Measurements from ENCODE around the gene DCLRE1B. TPM values are rescaled to one million over a fixed set of nuclear protein-coding genes. Genes with fewer than 3 reads are reported as not detected.

Gene DCLRE1B
- total and polyA plus RNA-seq, 9 of the 15 experiments (the other 6 are each of a cell fraction or from before 2014, with no cell fraction given): 10.6 to 28.8 (median 17.2) TPM

DNA sequence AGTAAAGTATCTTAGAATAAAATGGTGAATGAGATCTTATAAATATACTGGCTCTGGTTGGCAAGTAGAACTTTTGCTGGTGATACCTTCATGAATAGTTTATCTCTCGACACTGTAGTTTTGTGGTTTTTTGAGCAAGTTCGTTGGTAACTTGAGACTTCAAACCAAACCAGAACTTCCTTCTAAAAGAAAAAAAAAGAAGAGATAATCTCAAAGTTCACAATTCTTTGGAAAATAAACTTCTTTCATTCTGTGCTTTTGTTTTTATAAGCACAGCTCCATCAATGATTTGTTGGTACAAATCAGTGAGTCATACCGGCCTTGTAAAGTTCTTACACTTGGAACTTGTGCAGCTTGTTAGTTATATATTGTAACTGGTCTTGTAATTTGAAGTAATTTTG, 26.3 kb downstream of the DCLRE1B start:
- H2AFZ ChIP-seq (ENCODE audit: low read depth, low read length): no peak overlapping the region
- peak overlapping the region; percentile 98 for H3K4me2 ChIP-seq (ENCODE audit: insufficient read depth, low read length)
- H3K4me3 ChIP-seq: peak overlapping the region; percentile 70
- ChIA-PET CTCF (ENCODE audit: low intra/inter-chr PET ratio) (no interaction called here), POLR2A (interaction anchor here (0.5 to 5.2 kb wide), 11 partner anchors 10 to 960 kb away, joined by 3 to 65 read pairs (median 8); no protein-coding TSS in a partner anchor)
- H3K9me1 ChIP-seq (ENCODE audit: control insufficient read depth, insufficient read depth, low read length): no peaks in the 10 kb centered on the region
- 2% methylated on average over 3 of the region's 3 CpGs for WGBS (ENCODE audit: insufficient coverage, low coverage, missing lambda C conversion rate)
- H3K9me3 ChIP-seq (replicated peaks; ENCODE audit: control insufficient read depth, insufficient read depth, low read depth, low read length): no peaks in the 10 kb centered on the region
- ATAC-seq: no peak
- H3K79me2 ChIP-seq (ENCODE audit: control insufficient read depth, insufficient read depth, low read length): peaks cover 81% of the 10 kb centered on the region
- peaks cover 25% of the 10 kb centered on the region; the same call in 2 of the 3 replicates for H3K36me3 ChIP-seq (ENCODE audit: control insufficient read depth, insufficient read depth, low read length)
- BruUV-seq (replicated peaks): no TSS peak
- H3K27me3 ChIP-seq (ENCODE audit: control insufficient read depth in 2 of 2, insufficient read depth in 2 of 2, low read length in 2 of 2): no peaks in the 10 kb centered on the region
- H4K20me1 ChIP-seq (replicated peaks; ENCODE audit: control insufficient read depth, insufficient read depth, low read length): peaks cover 10% of the 10 kb centered on the region
- H3K27ac ChIP-seq (ENCODE audit: extremely low read depth, low read depth, low read length): peak overlapping the region; percentile 96
- FAIRE-seq: no peak
- in situ Hi-C loops (cut with MboI): no loop called here
- DNase-seq (ENCODE audit: extremely low read depth in 1 of 4, low spot score in 3 of 4): peak in 1 of 4 experiments; percentile 48
- intact Hi-C loops (cut with micrococcal nuclease): loop anchor here (10.0 kb wide), 1 partner anchor 177 kb away; the partner anchor contains the start of gene PHTF1
- peaks cover 15 to 37% of the 10 kb centered on the region in 2 experiments for H3K4me1 ChIP-seq (replicated peaks in 1 of 2; ENCODE audit: control insufficient read depth in 2 of 2, insufficient read depth in 2 of 2, low read length in 2 of 2)
- peak overlapping the region in 1 of 2 experiments; percentile 90; a peak in 2 of 4 replicates for H3K9ac ChIP-seq (ENCODE audit: insufficient read depth in 1 of 2, low read depth in 2 of 2, low read length in 2 of 2)
- TF ChIP-seq SMARCB1 (IDR thresholded peaks at IDR 0.05; ENCODE audit: insufficient read length, low read depth) (peak; percentile 80), TEAD2 (tag; IDR thresholded peaks at IDR 0.05) (no peak), CAMTA2 (CRISPR knock-in tag; conservative IDR thresholded peaks at IDR 0.05) (no peak), KDM1A (IDR thresholded peaks at IDR 0.05) (0 out of 4 replicates have a peak, but pooled peaks have one; percentile 24 to 39), PML (IDR thresholded peaks at IDR 0.05; ENCODE audit: low read length) (no peak), PRMT5 (CRISPR knock-in tag; IDR thresholded peaks at IDR 0.05) (no peak), MIER1 (IDR thresholded peaks at IDR 0.05; ENCODE audit: low read depth) (no peak), MYNN (IDR thresholded peaks at IDR 0.05) (no peak), MYNN (CRISPR knock-in tag; IDR thresholded peaks at IDR 0.05) (no peak), SMAD2 (IDR thresholded peaks at IDR 0.05; ENCODE audit: low read depth, low read length) (no peak), FOXJ2 (tag; IDR thresholded peaks at IDR 0.05) (no peak), CBX2 (IDR thresholded peaks at IDR 0.05; ENCODE audit: insufficient read depth, low read length, poor library complexity, severe bottlenecking) (no peak), NR2C2 (CRISPR knock-in tag; IDR thresholded peaks at IDR 0.05) (no peak), NR2C2 (tag; IDR thresholded peaks at IDR 0.05) (0 out of 2 replicates have a peak, but pooled peaks have one; percentile 18), TAF7 (tag; IDR thresholded peaks at IDR 0.05) (no peak)
- TF ChIP-seq, protein P1, sequence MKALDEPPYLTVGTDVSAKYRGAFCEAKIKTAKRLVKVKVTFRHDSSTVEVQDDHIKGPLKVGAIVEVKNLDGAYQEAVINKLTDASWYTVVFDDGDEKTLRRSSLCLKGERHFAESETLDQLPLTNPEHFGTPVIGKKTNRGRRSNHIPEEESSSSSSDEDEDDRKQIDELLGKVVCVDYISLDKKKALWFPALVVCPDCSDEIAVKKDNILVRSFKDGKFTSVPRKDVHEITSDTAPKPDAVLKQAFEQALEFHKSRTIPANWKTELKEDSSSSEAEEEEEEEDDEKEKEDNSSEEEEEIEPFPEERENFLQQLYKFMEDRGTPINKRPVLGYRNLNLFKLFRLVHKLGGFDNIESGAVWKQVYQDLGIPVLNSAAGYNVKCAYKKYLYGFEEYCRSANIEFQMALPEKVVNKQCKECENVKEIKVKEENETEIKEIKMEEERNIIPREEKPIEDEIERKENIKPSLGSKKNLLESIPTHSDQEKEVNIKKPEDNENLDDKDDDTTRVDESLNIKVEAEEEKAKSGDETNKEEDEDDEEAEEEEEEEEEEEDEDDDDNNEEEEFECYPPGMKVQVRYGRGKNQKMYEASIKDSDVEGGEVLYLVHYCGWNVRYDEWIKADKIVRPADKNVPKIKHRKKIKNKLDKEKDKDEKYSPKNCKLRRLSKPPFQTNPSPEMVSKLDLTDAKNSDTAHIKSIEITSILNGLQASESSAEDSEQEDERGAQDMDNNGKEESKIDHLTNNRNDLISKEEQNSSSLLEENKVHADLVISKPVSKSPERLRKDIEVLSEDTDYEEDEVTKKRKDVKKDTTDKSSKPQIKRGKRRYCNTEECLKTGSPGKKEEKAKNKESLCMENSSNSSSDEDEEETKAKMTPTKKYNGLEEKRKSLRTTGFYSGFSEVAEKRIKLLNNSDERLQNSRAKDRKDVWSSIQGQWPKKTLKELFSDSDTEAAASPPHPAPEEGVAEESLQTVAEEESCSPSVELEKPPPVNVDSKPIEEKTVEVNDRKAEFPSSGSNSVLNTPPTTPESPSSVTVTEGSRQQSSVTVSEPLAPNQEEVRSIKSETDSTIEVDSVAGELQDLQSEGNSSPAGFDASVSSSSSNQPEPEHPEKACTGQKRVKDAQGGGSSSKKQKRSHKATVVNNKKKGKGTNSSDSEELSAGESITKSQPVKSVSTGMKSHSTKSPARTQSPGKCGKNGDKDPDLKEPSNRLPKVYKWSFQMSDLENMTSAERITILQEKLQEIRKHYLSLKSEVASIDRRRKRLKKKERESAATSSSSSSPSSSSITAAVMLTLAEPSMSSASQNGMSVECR (CRISPR knock-in tag; IDR thresholded peaks at IDR 0.05): no peak

Data from K562 (cell line).